Fibroblast of lung (primary cell): ENCODE measurements around the gene TMEM74B.

Source experiments
- EZH2 ChIP-seq: IDR thresholded peaks from 2 replicates; pipeline ENCODE4 v1.5.1; 2012; ENCODE audit warnings: low read length, control low read depth, mild to moderate bottlenecking; ENCODE audit errors: missing control alignments
- TF ChIP-seq, protein P1 (sequence below), 2 donors: IDR thresholded peaks in 1 of 2; conservative IDR thresholded peaks in 1 of 2; 1 replicate in 1 of 2; 2 replicates in 1 of 2; pipeline ENCODE4 v1.5.1; 2011 to 2012; ENCODE audit warnings: low read length in 2 of 2, control low read depth in 1 of 2, inconsistent platforms in 1 of 2, low read depth in 1 of 2, mild to moderate bottlenecking in 1 of 2

DNA sequence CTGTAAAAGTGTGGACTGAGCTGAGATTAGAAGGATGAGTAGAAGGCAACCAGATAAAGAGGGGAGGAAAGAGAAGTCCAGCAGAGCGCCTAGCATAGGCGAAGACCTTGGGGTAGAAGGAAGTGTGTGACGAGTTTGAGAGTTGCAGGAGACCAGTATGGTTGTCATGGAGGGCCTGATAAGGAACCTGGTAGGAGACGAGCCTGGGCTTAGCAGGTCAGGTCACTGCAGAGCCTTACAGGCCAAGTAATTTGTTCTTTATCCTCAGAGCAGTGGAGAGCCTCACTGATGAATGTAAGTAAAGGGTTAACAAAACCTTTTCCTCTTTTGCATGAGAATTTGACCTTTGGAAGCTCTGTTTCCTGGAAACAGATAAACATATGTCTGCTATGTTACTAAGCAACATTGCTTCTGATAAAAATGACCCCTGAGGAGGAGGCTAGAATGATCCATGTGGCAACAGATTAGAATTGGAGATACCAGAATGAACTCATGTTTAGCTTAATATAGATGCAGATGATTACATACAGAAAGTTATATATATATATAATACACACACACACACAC is 2.9 kb upstream of the TMEM74B start:
- TF ChIP-seq, protein P1, sequence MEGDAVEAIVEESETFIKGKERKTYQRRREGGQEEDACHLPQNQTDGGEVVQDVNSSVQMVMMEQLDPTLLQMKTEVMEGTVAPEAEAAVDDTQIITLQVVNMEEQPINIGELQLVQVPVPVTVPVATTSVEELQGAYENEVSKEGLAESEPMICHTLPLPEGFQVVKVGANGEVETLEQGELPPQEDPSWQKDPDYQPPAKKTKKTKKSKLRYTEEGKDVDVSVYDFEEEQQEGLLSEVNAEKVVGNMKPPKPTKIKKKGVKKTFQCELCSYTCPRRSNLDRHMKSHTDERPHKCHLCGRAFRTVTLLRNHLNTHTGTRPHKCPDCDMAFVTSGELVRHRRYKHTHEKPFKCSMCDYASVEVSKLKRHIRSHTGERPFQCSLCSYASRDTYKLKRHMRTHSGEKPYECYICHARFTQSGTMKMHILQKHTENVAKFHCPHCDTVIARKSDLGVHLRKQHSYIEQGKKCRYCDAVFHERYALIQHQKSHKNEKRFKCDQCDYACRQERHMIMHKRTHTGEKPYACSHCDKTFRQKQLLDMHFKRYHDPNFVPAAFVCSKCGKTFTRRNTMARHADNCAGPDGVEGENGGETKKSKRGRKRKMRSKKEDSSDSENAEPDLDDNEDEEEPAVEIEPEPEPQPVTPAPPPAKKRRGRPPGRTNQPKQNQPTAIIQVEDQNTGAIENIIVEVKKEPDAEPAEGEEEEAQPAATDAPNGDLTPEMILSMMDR (conservative IDR thresholded peaks at IDR 0.05 in 1 of 2, IDR thresholded peaks at IDR 0.05 in 1 of 2; ENCODE audit: low read depth in 1 of 2, low read length in 2 of 2): no peak
- TF ChIP-seq EZH2: no peak
